AG09319 (cell line): ENCODE data around the gene FOXP1.

Source experiments
- DNase-seq: peaks from one replicate; pipeline ENCODE4 v3.0.0-alpha.2; 2010; ENCODE audit warnings: low read depth; ENCODE audit errors: extremely low read depth
- TF ChIP-seq, protein P1 (sequence below): IDR thresholded peaks from 2 replicates; pipeline ENCODE4 v1.5.1; 2011; ENCODE audit warnings: low read depth, mild to moderate bottlenecking, inconsistent platforms, low read length, moderate library complexity

The FOXP1 gene

DNA sequence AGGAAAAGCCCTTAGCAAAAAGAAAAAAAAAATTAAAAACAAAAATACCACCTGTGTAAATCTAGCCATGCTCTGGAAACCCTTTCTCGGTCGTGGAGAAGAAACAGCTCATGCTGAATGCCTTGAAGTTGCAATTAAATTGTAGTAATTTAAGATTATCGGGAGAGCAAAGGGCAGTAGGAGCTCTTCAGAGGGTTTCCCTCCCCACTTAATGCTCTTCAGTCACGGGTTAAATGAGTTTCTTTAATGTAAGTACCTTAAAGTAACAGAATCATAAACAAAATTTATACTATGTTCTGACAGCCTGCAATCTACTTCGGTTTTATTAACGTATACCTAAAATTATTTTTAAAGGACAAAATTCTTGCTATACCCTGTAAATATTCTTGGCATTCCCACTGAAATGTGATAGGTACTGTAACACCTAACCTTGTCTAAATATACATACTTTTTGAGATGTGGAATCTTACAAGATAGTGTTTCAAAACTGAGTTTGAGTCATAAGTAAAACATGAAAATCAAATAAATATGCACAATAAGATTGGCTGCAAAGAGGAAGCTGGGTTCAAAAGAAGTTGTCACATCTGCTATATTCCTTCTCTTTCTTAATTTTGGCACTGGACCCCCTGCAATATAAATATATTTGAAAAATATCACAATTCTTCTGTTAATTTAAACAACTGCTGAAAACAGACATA is 5.3 kb downstream of the FOXP1 start:
- DNase-seq: no peak

DNA sequence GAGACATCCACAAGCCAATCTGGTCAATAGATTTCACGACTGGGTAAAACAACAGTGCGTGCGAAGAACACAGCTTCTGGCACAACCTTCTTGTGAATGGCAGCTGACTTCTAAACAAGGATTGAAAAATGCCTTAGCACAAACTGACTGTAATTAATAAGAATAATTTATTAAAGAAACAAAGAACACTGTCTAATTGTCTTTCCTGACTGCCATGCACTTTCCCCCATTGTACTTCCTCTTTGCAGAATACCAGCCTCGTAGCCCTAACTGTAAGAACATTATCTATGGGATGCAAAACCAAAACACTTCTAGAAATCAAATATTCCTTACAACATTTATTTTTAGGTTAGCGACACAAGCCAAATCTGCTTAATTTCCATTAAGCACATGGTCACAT is 6.5 kb downstream of the FOXP1 start:
- no peak for DNase-seq
- TF ChIP-seq, protein P1, sequence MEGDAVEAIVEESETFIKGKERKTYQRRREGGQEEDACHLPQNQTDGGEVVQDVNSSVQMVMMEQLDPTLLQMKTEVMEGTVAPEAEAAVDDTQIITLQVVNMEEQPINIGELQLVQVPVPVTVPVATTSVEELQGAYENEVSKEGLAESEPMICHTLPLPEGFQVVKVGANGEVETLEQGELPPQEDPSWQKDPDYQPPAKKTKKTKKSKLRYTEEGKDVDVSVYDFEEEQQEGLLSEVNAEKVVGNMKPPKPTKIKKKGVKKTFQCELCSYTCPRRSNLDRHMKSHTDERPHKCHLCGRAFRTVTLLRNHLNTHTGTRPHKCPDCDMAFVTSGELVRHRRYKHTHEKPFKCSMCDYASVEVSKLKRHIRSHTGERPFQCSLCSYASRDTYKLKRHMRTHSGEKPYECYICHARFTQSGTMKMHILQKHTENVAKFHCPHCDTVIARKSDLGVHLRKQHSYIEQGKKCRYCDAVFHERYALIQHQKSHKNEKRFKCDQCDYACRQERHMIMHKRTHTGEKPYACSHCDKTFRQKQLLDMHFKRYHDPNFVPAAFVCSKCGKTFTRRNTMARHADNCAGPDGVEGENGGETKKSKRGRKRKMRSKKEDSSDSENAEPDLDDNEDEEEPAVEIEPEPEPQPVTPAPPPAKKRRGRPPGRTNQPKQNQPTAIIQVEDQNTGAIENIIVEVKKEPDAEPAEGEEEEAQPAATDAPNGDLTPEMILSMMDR: no peak

More for the DNA sequence above, 5.3 kb downstream of the FOXP1 start:
- TF ChIP-seq, protein P1: no peak

DNA sequence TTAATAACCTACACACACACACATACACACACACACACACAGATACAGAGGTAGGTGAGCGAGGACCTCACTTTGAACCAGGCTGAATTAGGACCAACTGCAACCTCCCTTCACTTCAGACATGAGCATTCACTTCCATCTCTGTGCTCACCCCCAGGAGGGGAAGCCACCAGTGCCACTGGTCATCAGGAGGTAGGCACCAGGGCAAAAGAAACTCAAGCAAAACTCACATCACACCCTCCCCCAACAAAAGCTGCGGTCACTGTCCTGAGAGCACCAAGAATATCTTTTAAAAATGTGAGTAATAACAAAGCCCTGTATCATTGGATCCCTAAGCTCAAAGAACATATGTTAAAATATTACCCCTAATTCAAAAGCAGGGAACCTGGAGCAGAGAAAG is 8.1 kb downstream of the FOXP1 start:
- DNase-seq: no peak
- TF ChIP-seq, protein P1: no peak

DNA sequence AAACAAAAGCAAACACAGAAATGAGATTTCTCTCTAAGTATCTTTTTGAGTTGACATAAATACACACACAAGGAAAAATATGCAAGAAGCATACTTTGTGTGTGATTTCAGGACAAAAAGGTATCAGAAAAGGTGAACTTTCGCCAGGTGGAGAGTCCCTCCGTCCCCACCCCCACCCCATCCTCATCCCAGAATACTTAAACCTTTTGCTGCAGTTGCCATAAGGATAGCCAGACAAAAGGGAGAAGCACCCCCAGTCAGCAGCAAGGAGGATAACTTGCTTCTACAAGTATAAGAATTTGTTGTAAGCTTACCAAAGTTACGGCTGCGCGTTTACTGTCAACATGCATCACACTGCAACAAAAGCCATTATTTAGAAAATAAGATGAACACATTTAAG is 10.3 kb downstream of the FOXP1 start:
- TF ChIP-seq, protein P1: no peak
- no peak for DNase-seq

DNA sequence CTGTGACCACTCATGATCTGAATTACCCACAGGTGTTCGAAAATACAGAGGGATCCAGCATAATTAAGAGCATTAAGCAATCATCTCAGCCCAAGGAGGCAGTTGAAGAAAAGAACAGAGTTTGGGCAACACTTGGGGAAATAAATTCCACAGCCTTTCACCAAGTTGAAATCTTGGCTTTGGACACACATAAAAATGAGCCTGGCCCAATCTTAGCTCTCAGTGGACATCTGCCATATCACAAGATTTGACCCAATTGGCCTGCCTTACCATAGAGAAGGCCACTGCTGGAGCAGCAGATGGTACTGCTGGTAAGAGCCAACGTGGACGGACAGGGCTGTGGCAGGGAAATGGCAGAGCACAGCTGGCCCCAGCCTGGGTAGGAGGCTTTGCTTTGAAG is 13.0 kb downstream of the FOXP1 start:
- TF ChIP-seq, protein P1: no peak
- DNase-seq: no peak

DNA sequence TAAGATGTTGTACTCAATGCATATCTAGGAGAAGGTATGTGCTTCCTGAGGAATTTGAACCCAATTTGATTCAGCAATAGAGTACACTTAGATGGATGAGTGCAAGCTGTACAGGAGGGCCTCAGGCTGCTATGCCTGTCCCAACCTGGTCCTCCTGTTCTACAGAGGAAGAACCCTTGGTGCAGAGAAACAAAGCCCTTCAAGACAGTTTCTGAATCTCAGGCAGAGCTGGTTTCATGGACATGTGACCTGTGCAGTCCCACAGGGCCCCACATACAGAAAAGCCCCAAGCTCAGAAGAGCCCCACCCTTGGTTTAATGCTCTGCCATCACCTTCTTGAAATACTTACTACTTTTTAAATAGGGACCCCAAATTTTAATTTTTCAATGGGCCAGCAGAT is 15.3 kb downstream of the FOXP1 start:
- DNase-seq: no peak
- TF ChIP-seq, protein P1: no peak

DNA sequence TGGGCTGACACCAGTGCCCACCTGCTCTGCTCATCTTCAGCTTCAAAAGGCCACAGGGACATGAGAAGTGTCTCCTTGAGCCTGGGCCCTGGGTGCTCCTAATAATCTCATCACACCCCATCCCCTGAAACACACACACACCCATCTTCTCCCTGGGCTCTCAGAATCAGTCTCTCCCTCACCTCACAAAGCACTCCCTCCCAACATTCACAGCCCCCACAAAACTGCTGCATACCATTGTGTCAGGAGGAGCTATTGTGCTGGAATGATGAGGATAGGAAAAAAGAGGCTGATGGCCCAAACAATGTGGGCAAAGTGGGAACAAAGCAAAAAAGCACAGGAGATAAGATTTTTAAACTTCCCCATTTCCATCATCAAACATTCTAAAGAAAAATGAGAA is 16.8 kb downstream of the FOXP1 start:
- TF ChIP-seq, protein P1: no peak

More for the DNA sequence above, 16.8 kb downstream of the FOXP1 start:
- no peak for DNase-seq
